NCI-H2196 treated with DMSO at 0.1 percent for 48 hours (cell line): ENCODE data around the gene SLC35C1.
"Not testable (repeated sequence)": the region's sequence is repeated elsewhere in the genome, so short reads cannot be mapped to it uniquely, and the experiment has no call there.

ENCODE experiments used
- DNase-seq: peaks from one replicate; lab custom pipeline; 2025; ENCODE audit not compliant: unreplicated experiment; lab: John Stamatoyannopoulos, UW

Gene SLC35C1

GRCh38 chr11:45810431-45811108 lies 5.6 kb downstream of the SLC35C1 start:
- DNase-seq: no peak

DNA sequence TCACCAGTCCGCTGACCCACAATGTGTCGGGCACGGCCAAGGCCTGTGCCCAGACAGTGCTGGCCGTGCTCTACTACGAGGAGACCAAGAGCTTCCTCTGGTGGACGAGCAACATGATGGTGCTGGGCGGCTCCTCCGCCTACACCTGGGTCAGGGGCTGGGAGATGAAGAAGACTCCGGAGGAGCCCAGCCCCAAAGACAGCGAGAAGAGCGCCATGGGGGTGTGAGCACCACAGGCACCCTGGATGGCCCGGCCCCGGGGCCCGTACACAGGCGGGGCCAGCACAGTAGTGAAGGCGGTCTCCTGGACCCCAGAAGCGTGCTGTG lies 6.1 kb downstream of the SLC35C1 start:
- no peak for DNase-seq

DNA sequence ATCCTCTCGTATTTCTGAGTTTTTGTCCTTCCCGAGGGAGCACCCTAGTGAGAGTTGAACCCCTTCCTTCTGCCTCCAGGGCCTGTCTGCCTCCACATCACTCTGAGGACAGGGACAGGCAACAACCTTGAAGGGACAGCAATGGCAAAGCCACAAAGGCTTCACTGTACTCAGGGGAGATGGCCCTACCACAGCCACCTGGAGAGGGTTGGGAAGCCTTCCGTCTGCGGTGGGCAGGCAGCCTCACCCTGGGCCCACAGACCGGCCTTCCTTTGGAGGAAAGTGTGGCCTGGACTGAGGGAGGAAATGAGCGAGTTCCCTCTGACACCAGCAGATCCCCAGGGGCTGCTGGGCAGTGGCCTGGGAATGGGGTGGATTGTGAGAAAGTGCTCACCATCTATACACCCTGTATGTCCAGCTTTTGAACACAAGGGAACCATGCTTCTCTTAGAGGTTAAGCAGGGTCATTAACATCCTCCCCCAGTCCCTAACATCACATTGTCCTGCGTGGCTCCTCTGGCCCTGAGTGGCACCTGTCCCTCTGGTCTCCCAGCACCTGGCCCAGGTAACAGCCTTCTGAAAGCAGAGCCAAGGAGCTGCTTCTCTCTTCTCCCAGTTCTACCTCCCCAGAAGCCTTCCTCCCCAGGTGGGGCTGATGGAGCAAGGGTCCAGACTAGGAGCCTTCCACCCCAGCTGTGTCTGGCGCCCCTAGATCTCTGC lies 6.8 kb downstream of the SLC35C1 start:
- no peak for DNase-seq

- no peak for DNase-seq
These were observed 7.9 kb downstream of the SLC35C1 start for GRCh38 chr11:45812581-45813548.

DNA sequence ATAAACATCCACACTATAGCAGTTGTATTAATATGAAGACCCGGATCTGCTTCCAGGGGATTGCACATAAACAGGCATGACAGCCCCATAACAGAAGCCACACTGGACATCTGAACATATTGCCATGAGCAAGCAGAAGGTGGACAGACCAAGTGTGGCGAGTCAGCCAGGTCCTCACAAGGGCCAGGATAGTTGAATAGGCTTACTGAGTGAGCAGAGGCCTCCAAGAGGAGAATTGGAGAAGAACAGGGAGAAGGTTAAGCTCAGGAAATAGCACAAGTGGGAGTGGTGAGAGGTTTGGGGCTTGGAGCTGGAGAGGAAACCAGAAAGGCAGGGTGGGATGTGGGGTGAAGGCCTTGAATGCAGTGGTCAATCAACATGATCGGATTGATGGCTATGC lies 10.8 kb downstream of the SLC35C1 start:
- peak; percentile 5 for DNase-seq

GRCh38 chr11:45816614-45817013 lies 11.7 kb downstream of the SLC35C1 start:
- DNase-seq: peak; percentile 6

- no peak for DNase-seq
These were observed 12.2 kb downstream of the SLC35C1 start for GRCh38 chr11:45817191-45817590.

DNA sequence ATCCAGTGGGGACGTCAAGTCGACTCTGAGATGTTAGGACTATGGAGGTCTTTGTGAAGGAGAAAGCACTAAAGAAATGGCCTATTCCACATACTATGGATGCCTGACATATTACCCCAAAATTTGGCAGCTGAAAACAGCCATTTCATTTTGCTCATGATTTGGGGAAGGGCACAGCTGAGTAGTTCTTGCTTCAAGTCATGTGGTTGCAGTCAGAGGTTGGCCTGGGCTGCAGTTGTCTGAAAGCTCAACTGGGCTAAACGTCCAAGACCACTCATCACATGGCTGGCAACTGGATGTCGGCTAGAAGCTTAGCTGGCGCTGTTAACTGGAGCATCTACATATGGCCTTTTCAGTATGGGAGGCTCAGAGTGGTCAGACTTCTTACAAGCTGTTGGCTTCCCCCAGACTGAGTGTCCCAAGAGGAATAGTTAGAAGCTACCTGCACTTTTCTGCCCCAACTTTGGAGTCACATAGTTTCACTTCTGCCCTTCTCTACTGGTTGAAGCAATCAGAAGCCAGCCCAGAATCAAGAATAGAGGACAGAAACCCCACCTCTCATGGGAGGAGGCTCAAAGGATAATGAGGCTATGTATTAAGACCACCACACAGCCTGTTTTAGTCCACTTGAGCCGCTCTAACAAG lies 14.1 kb downstream of the SLC35C1 start:
- DNase-seq: no peak

DNA sequence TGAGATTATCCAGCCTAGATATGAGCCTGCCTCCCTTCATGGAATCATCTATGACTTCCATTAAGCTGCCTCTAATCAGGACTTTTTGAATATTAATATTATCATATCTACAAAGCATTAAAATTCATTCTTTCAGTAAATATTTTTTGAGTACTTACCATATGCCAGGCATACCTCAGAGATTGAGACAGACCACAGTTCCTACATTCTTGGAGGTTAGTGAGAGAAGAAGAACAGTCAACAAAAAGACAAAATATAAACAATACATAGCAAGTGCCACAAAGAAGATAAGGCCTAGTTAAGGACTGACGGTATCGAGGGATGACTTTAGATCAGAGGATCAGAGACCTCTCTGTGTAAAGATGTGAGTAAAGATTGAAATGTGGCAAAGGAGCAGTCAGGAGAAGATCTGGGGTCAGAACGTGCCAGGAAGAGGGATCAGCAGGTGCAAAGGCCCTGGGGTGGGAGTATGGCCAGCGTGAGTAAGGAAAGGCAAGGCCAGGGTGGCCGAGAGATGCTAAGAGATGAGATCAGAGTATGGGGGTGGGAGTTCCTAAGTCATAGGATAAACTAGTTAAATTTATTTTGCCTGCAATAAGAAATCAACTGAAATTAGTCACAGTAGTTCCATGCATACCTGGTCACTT lies 15.4 kb downstream of the SLC35C1 start:
- DNase-seq: no peak

GRCh38 chr11:45826492-45826891 lies 21.5 kb downstream of the SLC35C1 start:
- DNase-seq: not testable (repeated sequence)

DNA sequence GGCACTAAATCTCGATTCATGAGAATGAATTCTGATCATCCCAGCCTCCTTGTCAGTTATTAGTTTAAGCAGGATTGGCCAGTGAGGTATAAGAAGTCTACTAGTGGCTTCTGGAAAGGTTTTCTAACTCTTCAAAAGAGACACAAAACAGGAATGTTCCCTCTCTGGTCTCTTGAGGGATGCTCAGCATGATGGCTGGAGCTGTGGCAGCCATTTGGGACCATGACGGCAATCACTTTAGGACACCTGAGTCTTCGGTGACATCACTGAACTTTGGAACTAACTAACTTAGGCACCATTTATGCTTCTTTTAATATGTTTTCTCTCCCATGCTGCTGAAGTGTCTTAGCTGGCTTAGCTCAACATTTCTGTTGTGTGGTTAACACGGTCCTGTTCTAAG lies 22.2 kb downstream of the SLC35C1 start:
- DNase-seq: no peak

GRCh38 chr11:45828996-45829395 lies 24.0 kb downstream of the SLC35C1 start:
- DNase-seq: no peak

GRCh38 chr11:45830596-45830995 lies 25.6 kb downstream of the SLC35C1 start:
- DNase-seq: no peak

- DNase-seq: no peak
These were observed 28.0 kb downstream of the SLC35C1 start for GRCh38 chr11:45832811-45833441.

GRCh38 chr11:45833761-45834160 lies 28.8 kb downstream of the SLC35C1 start:
- DNase-seq: no peak

DNA sequence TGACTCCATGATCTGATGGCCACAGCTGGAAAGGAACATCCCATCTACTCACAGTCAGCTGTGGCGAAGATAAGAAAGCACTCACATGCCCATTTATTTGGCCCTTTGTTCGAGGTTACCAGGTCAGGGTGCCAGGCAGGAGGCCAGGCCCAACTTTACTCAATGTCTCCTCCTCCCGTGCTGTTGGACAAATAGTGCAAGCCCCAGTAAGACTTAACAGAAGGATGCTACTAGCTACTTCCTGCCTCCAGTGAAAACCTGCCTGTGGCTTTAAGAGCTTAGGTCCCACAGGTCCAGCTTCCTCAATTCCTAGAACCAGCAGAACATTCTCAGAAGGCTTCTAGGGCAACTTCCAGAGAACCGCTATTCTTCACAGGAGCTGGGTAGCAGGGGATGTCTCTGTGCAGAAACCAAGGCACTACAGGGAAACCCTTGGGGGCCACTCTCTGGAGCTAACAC lies 29.4 kb downstream of the SLC35C1 start:
- no peak for DNase-seq

DNA sequence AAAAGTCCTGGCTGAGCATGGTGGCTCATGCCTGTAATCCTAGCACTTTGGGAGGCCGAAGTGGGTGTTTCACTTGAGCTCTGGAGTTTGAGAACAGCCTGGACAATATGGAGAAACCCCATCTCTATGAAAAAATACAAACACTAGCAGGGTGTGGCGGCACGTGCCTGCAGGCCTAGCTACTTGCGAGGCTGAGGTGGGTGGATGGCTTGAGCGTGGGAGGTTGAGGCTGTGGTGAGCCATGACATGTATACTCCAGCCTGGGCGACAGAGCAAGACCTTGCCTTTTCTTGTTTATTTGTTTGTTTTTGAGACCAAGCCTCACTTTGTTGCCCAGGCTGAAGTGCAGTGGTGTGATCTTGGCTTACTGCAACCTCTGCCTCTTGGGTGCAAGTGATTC lies 34.3 kb downstream of the SLC35C1 start:
- DNase-seq: no peak

- not testable (repeated sequence) for DNase-seq
These were observed 35.3 kb downstream of the SLC35C1 start for GRCh38 chr11:45840251-45840650.

DNA sequence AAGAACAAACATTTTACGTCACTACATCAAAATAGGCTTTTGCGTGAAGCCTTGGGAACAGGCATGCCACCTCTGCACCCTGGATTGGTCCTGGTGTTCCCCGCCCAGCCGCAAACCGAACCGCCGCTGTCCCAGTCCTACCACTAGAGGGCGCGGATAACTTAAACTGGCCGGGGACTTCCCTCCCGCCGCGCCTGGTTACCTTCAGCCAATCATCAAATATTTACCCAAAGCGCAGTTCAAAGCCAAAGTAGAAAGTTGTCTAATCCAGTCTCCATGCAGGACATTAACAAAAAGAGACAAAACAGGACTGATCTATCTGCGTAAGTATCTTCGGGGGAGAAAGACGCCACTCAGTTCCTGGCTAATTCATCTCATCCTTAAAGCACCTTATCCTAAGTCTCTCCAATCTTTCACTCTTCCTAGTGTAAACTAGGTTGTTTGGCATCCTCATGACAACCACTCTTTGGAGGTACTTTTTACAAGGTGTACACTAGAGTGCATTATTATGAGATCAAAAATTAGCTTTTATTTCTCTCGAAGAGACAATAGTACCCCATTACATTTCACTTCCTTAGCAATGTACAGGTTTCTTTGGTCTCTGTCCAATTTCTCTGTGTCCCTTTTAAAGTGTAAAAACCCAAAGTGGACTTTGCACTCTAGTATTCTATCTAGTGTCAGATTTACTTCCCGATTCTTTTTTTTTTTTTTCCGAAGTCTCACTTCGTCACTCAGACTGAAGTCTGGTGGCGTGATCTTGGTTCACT lies 38.4 kb downstream of the SLC35C1 start:
- peak; percentile 92 for DNase-seq
